HG03045 (cell line): ENCODE data around the gene ZNF689.

Experiments
- ATAC-seq: cut with Tn5 transposase; IDR thresholded peaks from one replicate; pipeline ENCODE4 v1.9.1; 2021; ENCODE audit warnings: mild to moderate bottlenecking, moderate library complexity; ENCODE audit not compliant: unreplicated experiment

The ZNF689 gene

DNA sequence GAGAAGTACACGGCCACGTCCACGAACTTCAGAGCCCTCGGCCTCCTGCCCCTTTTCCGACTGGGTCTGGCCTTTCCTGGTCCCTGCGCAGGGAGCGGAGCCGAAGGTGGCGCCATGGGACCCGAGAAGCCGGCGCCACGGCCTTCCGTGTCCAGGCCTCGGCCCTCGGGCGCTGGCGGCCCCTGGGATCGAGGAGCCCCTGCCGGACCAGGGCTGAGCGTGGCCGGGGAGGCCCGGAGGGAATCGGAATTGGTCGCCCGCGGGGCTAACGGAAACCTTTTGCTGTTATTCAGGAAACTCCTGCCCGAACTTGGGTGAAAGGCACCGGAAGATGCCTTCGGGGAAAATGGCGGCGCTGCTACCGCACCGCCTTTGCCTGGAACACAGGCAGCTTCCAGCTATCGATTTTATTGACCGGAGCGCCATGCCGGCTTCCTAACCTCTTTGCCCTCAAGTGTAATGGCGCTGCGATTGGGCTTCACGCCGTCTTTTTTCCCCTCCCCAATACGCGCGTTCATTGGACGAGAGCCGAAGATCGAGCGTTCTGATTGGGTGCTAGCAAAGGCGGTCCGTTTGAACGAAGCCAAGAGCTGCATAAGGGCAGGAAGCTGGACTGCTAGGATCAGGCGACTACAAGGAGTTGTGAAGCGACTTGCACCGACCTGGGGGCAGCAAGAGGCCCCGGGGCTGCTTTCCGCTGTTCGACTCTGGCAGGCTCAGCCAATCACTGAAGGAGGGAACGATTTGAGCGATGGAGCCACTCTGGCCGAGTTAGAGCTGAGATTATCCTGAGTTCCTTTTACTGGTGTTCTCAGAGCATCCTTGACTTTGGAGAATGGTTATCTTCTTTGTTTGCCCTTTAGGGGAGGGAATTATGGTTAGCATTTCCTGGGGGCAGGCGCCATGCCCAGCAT lies at the start of gene ZNF689:
TSS of gene ZNF689 (minus strand) at position 464 of the 914 bp plus-strand sequence. CDS start at position 116, 348 bp downstream.
- ATAC-seq = peak; percentile 86

DNA sequence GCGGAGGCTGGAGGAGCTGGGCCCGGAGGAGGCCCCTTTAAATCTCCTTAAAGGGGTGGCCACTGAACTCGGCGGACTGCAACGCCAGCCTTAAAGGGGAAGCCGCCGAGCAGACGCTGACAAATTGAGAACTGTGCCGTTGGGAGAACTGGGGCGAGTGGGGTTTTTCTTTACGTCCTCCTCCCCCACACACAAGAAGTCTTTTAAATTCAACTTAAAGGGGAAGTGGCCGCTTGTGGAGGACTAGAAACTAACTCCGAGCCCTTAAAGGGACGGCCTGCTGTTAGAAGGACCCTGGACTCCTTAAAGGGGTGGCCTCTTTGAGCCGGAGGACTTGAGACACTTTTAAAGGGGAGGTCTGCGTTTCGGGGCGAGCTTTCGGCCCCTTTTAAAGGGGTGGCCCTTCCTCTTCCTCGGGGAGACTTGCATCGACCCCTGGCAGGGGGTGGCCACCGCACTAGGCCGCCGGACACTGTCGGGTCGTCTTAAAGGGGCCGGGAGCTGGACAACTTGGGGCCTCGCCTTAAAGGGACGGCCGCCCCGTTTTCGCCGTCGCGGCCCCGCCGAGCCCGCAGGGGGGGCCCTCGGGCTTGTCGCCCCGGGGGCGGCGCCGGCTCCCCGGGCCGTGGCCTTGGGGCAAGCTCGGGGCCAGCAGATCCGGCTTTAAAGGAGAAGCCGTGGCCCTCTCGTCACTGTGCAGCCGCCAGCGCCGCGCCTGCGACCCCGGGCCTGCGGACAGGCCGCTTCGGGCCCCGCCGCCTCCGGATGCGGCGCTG lies 48.7 kb upstream of the ZNF689 start:
- ATAC-seq = peak; percentile 29

DNA sequence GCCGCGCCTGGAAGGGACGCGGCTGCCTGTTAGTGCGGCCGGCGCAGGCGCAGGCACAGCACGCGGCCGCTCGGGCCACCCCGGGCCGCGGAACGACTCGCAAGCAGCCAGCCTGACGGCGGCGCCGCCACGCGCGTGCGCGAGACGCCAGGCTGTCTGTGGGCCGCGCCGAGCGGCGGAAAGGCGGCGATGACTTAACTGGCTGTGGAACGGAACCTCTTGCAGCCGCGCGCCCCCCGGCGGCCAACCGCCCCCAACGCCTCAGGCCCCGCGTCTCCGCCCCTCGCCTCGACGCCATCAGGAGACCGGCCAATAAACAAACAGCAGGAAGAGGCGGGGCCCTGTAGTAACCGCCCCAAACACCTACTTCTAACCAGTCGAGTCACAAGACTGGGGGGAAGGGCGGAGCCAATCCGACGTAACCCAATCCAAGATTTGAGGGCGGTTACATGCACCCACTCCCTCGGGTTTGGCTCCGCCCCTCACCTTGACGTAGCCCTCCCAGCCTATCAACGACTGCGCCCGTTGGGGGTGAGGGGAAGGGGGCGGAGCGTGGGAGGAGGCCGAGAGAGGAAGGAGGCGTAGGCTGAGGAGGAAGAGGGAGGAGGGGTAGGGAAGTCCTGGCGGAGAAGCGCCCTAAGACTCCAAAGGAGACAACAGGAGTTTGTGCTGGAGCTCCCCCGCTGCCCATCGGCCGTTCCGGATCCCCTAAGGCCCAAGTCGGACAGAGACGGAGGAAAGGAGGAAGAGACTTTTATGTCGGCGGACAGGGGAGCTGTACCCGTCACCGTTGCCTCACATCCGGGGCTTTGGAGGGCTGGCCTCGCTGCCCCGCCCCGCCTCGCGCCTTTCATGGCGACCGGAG lies 47.9 kb upstream of the ZNF689 start, which contains the start of gene FBRS:
TSS of gene FBRS (plus strand) at position 566 of the 865 bp plus-strand sequence. CDS start 1,088 bp downstream, outside the sequence.
- ATAC-seq = peak; percentile 69

DNA sequence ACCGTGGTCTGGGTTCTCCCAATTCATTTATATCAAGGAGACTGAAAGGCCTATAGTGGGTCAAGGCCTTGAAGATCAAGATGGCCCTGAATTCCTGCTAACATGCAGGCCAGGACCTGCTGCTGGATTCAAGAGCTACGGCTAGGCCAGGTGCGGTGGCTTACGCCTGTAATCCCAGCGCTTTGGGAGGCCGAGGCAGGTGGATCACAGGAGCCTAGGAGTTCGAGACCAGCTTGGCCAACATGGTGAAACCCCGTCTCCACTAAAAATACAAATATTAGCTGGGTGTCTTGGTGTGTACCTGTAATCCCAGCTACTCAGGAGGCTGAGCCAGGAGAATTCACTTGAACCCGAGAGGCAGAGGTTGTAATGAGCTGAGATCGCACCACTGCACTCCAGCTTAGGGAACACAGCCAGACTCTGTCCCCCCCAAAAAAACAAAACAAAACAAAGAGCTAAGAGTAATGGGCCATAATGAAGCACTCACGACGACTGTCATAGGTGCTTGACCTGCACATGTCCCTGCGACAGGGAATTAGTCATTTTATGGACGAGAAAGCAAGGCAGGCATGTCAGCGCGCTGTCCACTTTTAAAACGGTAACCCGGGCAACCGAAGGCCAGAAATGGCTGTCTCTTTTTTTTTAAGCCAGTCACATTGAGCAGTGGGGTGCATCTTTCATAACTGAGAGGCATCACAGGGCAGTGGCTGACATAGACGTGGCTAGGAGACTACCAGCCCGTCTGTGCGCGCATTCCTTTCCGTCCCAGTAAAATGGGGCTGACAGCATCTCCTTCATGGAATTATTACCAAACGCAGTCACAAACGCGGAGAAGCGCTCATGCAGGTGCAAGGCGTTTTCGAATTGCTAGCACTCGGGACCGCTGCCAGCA lies 47.0 kb upstream of the ZNF689 start:
- ATAC-seq = no peak

DNA sequence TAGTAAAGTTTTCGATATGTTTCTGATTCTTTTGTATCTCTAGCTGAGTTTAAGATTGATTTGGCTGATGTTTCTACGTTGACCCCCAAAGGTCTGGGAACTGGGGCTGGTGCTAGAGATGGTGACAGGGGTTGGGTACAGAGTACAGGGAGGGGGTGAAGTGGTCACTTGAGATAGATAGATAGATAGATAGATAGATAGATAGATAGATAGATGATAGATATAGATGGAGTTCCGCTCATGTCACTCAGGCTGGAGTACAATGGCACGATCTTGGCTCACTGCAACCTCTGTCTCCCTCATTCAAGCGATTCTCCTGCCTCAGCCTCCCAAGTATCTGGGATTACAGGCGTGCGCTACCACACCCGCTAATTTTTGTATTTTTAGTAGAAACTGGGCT lies 46.2 kb upstream of the ZNF689 start:
- no peak for ATAC-seq

DNA sequence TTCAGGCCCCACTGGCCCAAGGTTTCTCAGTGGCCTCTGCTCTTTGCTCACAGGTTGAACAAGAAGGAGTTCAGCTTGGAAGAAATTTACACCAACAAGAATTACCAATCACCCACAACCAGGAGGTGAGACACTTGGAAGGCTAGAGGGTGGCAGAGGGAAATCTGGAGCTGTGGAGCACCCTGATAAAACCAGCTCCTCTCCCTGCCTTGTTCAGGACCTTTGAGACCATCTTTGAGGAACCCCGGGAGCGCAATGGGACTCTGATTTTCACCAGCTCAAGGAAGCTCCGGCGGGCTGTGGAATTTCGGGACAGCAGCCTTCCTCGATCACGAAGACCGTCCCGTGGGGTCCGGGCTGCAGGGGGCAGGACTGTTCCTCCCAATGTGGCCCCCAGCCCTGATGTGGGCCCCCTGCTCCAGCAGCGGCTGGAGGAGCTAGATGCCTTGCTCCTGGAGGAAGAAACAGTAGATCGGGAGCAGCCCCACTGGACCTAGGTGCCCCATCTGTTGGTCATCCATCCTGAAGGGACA lies 45.7 kb upstream of the ZNF689 start:
- ATAC-seq = no peak

DNA sequence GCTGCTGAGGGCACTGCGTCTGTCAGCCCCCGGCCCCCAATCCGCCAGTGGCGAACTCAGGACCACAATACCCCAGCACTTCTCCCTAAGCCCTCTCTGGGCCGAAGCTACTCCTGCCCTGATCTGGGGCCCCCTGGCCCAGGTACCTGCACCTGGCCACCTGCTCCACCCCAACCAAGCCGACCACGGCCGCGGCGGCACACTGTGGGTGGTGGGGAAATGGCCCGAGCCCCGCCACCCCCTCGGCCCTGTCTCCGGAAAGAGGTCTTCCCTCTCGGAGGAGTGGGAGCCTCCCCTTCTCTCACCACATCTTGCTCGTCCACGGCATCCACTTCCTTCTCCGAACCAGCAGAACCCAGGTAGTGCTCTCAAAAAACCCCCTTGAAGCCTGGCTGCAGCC lies 44.7 kb upstream of the ZNF689 start:
- ATAC-seq = no peak

DNA sequence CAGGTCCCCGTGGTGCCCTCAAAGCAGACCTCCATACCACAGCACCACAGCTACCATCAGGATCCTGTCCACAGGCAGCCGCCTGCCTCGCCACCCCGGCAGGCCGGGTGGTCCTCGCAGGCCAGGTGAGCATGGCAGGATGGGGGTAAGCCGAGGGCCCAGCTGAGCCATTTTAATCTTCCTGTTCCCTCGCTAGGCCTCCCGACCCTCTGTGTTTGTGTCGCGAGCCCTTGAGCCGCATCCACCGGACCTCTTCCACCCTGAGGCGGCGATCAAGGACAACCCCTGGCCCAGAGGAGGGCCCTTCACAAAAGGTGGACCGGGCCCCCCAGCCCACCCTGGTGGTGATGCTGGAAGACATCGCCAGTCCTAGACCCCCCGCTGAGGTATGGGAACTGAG lies 42.5 kb upstream of the ZNF689 start:
- ATAC-seq = no peak

DNA sequence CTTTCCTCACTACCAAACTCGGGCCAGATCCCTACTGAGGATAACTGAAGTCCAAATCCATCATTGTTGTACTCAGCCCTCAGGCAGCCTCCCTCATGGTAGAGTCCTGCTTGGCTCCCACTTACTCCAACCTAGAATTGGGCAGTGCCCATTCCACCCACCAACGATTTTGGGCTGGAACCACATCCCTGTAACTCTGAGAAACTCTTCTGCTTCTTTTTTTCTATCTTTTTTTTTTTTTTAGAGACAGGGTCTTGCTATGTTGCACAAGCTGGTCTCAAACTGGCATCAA lies 41.8 kb upstream of the ZNF689 start:
- ATAC-seq = no peak

DNA sequence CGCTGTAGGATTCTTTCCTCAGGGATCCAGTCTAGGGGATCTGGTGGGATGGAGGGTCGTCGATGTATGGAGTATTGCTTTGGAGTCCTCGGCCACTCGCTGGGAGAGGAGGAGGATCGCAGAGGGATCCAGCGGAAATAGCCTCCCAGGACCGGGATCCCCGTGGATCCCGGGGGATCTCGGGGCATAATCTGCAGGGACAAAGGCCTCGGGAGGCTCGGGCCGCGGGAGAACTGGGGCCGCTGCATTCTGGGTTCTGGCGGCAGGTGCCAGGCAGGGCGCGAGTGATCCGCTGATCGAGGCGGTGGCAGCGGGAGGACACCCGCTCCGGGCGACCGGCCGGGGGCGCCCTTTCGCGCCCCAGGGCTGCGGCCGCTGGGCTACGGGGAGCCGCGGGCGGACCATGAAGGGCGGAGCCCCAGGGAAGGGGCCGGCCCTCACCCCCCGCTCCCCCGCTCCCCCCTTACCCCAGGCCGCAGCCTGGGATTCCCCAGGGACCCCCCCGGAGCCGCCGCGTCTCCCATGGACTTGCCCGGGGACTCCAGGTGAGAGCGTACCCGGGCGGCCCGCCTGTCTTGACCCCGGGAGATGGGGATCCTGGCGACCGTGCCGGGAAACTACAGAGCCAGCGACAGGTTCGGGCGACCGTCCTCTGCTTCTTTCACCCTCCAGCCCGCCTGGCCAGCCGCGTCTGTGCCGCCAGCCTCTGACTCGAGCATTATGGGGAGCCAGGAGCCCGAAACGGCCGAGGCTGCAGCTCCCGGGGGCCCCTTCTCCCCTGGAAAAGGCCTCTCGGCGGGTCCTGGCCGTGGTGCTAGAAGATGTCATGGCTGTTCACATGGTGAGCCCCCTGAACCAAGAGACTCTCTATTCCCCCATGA lies 41.2 kb upstream of the ZNF689 start:
- peak; percentile 44 for ATAC-seq

DNA sequence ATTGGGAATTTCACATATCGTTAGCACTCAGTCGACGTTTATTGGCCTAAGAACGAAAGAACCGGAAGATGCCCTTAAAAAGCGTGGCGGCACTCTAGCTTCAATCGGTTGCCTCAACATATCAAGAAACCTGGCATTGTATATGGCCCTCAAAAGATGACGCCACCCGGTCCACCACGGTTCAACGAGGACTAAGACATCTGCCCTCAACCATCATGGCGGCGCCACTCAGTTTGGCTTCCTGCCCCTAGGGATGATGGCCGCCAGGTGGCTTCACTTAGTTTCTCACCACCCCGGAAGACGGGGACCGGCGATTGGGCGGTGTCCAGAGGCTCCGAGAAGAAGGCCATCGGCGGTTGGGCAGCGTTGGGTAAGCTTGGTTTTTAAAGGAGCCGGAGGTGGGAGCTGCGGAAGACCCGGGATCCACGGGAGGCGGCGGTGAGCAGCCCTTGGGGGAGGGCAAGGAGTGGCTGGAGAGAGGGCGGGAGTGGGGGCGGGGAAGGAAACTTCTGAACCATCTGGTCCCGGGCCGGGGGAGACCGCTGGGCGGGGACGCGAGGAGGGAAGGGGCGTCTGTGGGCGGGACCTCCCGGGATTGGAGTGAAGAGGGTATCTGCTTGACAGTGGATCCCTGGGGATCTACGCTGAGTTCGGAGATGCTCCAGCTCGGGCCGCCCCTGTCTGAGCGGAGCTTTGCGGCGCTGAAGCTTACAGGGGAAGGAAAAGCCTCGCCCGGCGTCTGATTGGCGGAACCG lies 40.4 kb upstream of the ZNF689 start, which contains the start of gene PRR14:
TSS of gene PRR14 (plus strand) at position 592 of the 755 bp plus-strand sequence. CDS start 686 bp downstream, outside the sequence.
- ATAC-seq = peak; percentile 73

DNA sequence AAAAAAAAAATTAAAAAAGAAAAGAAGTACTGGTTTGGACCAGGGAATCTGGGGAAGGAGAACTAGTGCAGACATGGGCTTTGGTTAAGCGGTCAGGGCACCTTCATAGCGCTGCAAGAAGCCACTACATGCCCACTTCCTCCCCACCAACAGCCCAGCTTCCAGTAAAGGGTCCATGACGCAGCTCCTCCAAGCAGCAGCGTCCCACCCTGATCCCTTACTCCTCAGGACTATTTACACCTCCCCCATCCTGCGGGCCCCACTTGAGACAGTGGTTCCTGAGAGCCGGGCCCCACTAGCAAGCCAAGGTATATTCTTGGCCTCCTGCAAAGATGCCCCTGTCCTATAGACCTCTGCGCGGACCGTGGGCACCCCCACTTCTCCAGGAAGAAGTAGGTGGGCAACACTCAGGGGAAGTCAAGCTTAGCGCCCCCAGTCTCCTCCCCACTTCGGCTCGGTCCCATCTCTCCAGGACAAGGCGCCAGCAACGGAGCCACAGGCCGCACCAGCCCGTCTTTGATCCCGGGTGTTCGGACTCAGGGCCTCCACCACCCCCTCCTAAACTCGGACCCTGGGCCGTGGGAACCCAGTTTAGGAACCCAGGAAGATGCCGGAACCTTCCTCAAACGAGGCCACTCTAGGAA lies 39.7 kb upstream of the ZNF689 start:
- peak; percentile 1 for ATAC-seq

DNA sequence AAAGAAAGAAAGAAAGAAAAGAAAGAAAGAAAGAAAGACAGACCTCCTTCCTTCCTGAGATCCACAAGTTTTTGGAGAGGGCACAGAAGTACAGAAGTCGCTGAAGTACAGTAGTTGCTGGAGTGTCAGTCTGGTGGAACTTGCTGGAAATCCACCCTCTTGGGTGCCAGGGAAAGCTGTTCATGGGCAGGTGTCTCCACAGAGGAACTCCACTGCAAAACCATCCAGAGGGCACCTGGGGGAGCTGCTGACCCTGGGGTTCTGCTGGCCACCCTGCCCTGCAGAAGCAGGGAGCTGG lies 37.0 kb upstream of the ZNF689 start:
- no peak for ATAC-seq

DNA sequence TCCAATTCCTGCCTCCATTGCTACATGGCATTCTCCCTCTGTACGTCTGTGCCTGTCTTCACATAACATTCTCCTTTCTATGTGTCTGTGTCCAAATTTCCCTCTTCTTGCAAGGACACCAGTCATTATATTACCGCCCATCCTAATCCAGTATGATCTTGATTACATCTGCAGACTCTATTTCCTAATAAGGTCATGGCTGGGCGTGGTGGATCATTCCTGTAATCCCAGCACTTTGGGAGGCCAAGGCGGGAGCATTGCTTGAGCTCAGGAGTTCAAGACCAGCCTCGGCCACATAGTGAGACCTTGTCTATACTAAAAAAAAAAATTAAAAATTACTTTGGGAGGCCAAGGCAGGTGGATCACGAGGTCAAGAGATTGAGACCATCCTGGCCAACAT lies 35.5 kb upstream of the ZNF689 start:
- ATAC-seq = no peak

DNA sequence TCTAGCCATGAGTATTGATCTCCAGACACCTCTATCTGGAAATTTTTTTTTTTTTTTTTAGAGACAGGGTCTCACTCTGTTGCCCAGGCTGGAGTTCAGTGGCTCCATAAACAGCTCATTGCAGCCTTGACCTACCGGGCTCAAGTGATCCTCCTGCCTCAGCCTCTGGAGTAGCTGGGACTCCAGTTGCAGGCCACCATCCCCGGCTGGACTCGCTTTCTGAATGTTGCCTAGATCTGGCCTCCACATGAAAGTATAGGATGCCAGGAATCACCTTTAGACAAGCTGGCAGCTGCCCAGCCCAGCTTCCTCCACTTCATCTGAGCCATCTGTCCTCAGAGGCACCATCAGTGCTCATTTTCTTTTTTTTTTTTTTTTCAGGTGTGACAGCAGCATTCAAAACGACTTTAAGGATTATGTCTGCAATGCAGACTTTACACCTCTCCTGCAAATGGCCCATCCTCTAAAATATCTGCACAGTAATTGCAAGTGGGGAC lies 34.2 kb upstream of the ZNF689 start:
- ATAC-seq = no peak

DNA sequence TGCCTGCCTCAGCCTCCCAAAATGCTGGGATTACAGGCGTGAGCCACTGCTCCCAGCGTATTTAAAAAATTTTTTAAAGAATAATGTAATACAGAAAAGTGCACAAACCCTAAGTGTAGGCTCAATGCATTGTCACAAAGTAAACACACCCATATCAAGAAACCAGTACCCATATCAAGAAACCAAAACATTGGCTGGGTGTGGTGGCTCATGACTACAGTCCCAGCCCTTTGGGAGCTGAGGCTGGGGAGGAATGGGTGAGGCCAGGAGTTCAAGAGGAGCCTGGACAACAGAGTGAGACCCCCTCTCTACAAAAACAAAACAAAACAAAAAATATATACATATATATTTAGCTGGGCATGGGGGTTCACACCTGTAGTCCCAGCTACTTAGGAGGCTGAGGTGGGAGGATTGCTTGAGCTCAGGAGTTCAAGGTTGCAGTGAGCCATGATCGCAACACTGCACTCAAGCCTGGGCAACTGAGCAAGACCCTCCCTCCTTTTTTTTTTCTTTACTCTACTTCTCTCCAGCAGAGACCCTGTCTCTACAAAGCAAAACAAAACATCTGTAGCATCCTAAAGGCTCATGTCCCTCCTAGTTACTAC lies 31.3 kb upstream of the ZNF689 start:
- no peak for ATAC-seq

DNA sequence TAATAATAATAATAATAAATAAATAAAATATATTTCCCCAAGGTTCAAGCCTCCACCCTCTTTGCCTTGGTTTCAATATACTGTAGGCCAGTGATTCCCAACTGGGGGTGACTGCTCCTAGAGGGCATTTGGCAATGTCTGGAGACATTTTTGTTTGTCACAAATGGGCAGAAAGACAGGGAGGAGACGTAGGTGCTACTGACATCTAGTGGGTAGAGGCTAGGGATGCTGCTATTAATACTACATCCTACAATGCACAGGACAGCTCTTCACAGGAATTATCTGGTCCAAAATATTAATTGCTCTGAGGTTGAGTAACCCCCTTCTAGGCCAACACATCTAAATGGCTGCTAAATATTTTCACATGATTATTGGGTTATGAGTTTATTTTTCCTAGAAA lies 27.8 kb upstream of the ZNF689 start:
- ATAC-seq = no peak
